LNCAP (cell line): ENCODE results near the gene SDHD.

Source experiments
- TF ChIP-seq, protein P1 (sequence below): fragments of 450-650 bp; IDR thresholded peaks from 2 replicates; pipeline ENCODE4 v1.5.1; 2017; ENCODE audit warnings: mild to moderate bottlenecking

Gene SDHD

DNA sequence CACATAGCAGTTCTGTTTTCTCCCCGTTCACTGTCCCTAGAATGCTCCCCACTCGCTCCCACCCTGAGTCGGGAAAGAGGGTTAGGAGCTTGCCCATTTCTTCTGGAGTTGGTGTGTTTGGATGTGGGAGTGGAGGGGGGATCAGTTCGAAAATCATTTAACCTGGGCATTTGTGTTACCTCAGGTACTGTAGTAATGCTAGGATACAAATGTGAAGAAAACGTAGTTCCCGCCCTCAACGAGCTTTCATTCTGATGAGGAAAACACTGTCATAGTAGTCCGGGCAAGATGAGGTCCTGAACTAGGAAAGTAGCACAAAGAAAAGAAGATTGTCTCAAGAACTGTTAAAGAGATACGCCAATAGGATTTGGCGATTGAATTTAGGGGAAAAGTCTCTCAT, 539 bp downstream of the SDHD start:
- TF ChIP-seq, protein P1, sequence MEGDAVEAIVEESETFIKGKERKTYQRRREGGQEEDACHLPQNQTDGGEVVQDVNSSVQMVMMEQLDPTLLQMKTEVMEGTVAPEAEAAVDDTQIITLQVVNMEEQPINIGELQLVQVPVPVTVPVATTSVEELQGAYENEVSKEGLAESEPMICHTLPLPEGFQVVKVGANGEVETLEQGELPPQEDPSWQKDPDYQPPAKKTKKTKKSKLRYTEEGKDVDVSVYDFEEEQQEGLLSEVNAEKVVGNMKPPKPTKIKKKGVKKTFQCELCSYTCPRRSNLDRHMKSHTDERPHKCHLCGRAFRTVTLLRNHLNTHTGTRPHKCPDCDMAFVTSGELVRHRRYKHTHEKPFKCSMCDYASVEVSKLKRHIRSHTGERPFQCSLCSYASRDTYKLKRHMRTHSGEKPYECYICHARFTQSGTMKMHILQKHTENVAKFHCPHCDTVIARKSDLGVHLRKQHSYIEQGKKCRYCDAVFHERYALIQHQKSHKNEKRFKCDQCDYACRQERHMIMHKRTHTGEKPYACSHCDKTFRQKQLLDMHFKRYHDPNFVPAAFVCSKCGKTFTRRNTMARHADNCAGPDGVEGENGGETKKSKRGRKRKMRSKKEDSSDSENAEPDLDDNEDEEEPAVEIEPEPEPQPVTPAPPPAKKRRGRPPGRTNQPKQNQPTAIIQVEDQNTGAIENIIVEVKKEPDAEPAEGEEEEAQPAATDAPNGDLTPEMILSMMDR, result no peak

DNA sequence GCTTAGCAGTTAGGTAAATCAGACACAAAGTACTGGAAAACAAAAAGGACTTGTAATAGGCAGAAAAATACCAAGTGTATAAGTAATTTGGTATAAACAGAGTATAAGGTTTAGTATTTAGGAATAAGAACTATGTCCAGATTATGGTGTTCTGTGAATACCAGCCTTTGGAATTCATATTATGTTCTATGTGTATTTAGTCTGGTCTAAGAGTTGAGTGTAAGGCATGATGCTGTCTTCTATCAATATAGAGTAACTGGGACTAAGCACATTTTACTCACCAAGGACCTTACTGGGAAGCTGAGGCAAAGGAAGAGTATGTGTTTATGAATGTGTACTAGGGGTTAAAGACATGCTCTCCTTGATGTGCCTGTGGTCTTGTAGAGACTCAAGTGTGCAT, 9.5 kb downstream of the SDHD start:
- TF ChIP-seq, protein P1, result no peak

DNA sequence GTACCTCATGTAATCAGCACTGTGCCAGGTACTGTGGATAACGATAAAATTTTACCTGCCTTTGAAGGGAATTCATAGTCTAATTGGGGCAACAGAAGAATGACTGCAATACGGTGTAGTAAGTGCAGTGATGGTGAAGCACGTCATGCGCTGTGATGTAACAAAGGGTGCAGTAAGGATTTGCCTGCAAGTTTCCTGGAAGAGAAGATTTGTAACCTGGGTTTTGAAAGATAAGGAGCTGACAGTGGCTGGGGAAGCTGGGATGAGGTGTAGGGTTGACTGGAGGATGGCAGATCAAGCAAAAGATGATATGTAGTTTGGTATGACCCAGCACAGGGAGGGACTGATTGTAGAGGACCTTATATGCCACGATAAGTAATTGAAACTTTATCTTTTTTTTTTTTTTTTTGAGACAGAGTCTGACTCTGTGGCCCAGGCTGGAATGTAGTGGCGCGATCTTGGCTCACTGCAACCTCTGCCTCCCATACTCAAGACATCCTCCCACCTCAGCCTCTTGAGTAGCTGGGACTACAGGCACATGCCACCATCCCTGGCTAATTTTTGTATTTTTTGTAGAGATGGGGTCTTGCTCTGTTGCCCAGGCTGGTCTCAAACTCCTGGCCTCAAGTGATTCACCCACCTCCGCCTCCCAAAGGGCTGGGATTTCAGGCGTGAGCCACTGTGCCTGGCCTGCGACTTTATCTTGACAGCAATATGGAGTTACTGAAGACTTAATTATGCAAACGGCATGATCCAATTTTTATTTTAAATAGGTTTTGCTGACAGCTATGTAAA, 11.3 kb downstream of the SDHD start:
- TF ChIP-seq, protein P1, result no peak

DNA sequence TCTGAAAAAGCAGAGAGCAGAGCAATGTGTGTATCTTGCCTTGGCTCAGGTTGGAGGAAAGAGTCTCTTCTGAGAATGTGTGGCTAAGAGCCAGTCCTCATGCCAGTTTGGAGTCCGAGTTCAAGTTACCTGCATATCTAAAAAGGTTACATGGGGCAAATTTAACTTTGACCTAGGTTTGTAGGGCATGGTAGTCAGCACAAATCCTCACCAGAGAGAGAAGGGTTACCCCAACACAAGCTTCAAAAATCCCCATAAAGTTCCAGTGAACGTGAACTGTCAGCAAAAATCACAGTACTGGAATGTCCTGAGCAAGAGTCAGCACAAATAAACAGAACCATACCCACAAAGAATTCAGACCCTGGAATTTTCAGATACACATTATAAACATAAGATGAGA, 13.8 kb downstream of the SDHD start:
- TF ChIP-seq, protein P1, result no peak

DNA sequence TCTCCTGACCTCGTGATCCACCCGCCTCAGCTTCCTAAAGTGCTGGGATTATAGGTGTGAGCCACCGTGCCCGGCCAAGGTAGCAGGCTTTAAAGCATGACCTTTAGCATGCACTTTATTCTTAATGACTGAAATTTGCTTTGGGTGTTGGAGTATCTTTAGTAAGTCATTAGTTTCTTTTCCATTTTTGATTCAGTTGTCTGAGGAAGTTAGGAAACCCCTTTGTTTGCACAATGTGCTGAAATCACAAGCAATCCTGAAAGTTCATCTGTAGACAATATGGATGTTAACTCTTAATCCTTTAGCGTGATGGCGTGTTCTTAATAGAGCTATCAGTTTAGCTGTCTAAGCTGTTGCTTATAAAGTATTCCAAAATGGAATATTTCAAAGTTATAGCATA, 16.8 kb downstream of the SDHD start:
- TF ChIP-seq, protein P1, result no peak

DNA sequence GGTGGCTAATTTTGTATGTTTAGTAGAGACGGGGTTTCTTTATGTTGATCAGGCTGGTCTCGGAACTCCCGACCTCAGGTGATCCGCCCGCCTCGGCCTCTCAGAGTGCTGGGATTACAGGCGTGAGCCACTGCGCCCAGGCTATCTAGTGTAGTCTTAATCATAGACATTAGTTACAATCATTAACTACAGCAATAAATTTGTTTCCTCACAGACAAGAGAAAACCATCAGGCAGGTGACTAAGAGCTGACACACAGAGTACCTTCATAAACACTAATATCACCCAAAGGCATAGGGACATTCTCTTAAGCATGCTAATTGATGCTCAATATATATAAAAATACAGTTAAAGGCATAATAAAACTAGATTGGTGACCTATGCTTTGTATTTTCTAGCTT, 19.4 kb downstream of the SDHD start:
- TF ChIP-seq, protein P1, result no peak

DNA sequence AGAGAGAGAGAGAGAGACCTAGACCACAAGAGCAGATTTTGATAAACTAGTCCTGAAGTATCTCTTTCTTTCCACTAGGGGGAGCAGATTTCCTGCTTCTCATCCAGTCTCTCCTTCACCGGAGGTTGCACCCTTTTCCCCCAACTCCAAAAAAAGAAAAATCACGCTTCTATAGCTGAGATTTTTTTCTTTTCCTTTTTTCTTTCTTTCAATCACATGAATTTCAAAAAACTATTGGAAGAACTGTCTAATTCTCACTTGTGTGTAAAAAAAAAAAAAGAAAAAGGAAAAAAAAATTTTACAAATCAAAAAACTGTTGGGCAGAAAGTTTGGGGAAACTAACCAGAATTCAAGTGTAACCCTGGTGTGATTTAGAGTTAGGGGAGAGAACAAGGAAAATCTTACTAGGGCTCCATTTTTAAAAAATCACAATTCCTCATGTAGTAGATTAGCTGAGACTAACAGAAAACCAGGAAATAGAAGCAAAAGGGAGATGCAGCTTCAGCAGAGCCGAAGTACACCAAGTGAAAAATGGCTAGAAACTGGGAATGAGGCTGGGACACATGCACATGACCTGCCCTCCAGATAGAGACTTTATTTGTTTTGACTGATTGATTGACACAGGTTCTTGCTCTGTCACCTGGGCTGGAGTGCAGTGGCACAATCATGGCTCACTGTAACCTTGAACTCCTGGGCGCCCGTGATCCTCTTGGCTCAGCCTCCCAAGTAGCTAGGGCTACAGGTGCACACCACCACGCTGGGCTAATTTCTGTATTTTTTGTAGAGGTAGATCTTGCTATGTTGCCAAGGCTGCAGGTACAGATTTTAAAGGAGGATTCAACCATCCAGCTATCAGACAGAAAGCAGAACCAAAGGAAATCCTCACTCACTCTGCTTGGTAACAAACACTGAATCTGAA, 27.1 kb downstream of the SDHD start:
- TF ChIP-seq, protein P1, result peak; percentile 57
